Mammary epithelial cell (primary cell): Measurements from ENCODE around the gene RBMS3.

Experiments used
- EZH2 ChIP-seq: IDR thresholded peaks from 2 replicates; pipeline ENCODE4 v1.6.1; 2012; ENCODE audit warnings: low read length, inconsistent platforms, borderline replicate concordance
- TF ChIP-seq, protein P1 (sequence below), 2 donors: IDR thresholded peaks in 1 of 2; conservative IDR thresholded peaks in 1 of 2; 2 replicates each; pipeline ENCODE4 v1.5.1; 2011 to 2012; ENCODE audit warnings: inconsistent platforms in 2 of 2, low read length in 2 of 2, mild to moderate bottlenecking in 2 of 2, control low read depth in 1 of 2, low read depth in 1 of 2; ENCODE audit not compliant: insufficient read depth in 1 of 2; ENCODE audit errors: extremely low read depth in 1 of 2

- TF ChIP-seq, protein P1, sequence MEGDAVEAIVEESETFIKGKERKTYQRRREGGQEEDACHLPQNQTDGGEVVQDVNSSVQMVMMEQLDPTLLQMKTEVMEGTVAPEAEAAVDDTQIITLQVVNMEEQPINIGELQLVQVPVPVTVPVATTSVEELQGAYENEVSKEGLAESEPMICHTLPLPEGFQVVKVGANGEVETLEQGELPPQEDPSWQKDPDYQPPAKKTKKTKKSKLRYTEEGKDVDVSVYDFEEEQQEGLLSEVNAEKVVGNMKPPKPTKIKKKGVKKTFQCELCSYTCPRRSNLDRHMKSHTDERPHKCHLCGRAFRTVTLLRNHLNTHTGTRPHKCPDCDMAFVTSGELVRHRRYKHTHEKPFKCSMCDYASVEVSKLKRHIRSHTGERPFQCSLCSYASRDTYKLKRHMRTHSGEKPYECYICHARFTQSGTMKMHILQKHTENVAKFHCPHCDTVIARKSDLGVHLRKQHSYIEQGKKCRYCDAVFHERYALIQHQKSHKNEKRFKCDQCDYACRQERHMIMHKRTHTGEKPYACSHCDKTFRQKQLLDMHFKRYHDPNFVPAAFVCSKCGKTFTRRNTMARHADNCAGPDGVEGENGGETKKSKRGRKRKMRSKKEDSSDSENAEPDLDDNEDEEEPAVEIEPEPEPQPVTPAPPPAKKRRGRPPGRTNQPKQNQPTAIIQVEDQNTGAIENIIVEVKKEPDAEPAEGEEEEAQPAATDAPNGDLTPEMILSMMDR (conservative IDR thresholded peaks at IDR 0.05 in 1 of 2, IDR thresholded peaks at IDR 0.05 in 1 of 2; ENCODE audit: extremely low read depth in 1 of 2, insufficient read depth in 1 of 2, low read depth in 1 of 2, low read length in 2 of 2): no peak
- TF ChIP-seq EZH2: no peak
Observed at GRCh38 chr3:29708884-29709283, 428.0 kb downstream of the RBMS3 start.
